ENCODE results near the gene UBXN11. TPM values are rescaled to one million over a fixed set of nuclear protein-coding genes. Genes with fewer than 3 reads are reported as not detected.

Gene UBXN11
- total RNA-seq, 2 experiments from 2014 or later: 30.5 to 31.7 TPM

DNA sequence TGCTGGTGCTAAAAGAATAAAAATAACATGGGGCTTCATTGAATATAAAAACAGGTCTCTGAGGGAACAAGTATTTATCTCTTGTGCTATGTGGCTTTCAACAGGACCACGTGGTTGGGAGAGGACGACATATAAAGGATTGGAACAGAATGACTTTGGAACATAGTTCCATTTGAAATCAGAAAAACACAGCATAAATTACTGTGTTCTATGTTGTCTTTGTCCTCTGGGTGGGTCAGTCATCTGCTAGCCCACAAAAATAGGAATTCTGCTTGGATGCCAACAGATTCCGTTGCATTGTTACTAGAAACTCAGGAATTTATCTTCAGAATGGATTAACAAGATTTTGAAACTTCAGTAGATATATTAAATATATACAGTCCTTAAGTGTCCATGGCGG is 66.5 kb downstream of the UBXN11 start:
- H3K9me3 Mint-ChIP-seq: no peaks in the 10 kb centered on the region
- H3K4me3 Mint-ChIP-seq: no peak overlapping the region
- H3K27ac Mint-ChIP-seq: no peak overlapping the region
- H3K27me3 Mint-ChIP-seq: no peaks in the 10 kb centered on the region
- H3K4me1 Mint-ChIP-seq: peaks cover 29% of the 10 kb centered on the region
- peaks cover 38% of the 10 kb centered on the region for H3K36me3 Mint-ChIP-seq
- DNase-seq: no peak

DNA sequence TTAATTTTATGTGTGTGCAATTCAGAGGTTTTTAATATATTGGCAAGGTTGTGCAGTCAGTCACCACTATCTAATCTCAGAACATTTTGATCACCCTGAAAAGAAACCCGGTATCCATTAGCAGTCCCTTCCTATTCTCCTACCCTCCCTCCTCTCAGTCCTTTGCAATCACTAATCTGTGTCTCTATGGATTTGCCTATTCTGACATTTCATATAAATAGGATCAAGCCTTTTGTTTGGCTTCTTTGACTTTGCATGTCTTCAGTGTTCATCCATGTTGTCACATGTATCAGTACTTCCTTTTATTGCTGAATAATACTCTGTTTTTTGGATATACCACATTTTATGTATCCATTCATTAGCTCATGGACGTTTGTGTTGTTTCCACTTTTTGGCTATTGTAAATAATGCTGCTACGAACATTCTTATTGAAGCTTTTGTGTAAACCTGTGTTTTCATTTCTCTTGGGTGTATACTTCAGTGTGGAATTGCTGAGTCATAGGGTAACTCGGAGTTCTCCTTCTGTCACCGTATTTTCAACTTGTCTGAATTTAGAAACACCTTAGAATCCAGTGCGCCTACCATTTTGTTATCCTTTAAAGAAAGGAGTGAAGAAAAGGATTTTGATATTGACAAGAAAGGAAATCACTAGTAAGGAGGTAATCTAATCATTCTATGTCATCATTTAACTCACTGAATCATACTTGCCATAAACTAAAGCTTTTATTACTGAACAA is 69.0 kb downstream of the UBXN11 start:
- H3K4me1 Mint-ChIP-seq: peaks cover 36% of the 10 kb centered on the region
- no peak overlapping the region for H3K27ac Mint-ChIP-seq
- no peaks in the 10 kb centered on the region for H3K27me3 Mint-ChIP-seq
- H3K36me3 Mint-ChIP-seq: peaks cover 32% of the 10 kb centered on the region
- no peaks in the 10 kb centered on the region for H3K9me3 Mint-ChIP-seq
- DNase-seq: no peak
- H3K4me3 Mint-ChIP-seq: no peak overlapping the region

DNA sequence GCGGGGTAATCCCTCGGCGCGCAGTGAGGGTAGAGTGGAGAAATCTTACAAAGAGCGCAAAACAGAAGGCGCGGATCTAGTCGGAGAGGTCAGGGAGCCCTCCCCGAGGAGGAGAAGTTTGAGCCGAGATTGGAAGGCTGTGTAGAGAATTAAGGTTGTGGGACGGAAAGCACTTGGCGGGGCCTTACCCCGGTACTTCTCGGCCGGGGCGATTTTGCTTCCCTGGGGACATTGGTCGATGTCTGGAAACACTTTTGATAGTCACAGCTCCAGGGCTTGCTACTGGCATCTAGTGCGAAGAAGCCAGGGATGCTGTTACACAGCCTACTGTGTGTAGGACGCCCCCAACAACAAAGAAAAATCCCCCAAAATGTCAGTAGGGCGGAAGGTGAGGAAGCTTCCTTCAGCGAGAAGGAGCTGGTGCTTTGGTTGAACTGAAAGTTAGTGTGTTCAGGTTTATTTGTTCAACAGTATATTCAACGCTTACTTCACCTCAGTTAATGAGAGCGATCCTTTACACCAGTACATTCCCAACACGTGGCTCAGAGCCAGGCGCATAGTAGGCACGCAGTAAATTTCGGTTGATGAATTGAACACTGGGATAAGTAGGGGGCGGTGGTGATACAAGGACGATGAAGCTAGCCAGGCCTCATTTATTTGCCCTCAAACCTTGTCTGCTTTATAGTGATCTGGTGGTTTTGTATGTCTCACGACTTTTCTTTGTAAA is 71.6 kb downstream of the UBXN11 start:
- Mint-ChIP-seq H3K27ac (peak overlapping the region; percentile 95), H3K9me3 (no peaks in the 10 kb centered on the region), H3K4me1 (peaks cover 34% of the 10 kb centered on the region), H3K27me3 (no peaks in the 10 kb centered on the region), H3K36me3 (peaks cover 30% of the 10 kb centered on the region), H3K4me3 (peak overlapping the region; percentile 99)
- no peak for DNase-seq

DNA sequence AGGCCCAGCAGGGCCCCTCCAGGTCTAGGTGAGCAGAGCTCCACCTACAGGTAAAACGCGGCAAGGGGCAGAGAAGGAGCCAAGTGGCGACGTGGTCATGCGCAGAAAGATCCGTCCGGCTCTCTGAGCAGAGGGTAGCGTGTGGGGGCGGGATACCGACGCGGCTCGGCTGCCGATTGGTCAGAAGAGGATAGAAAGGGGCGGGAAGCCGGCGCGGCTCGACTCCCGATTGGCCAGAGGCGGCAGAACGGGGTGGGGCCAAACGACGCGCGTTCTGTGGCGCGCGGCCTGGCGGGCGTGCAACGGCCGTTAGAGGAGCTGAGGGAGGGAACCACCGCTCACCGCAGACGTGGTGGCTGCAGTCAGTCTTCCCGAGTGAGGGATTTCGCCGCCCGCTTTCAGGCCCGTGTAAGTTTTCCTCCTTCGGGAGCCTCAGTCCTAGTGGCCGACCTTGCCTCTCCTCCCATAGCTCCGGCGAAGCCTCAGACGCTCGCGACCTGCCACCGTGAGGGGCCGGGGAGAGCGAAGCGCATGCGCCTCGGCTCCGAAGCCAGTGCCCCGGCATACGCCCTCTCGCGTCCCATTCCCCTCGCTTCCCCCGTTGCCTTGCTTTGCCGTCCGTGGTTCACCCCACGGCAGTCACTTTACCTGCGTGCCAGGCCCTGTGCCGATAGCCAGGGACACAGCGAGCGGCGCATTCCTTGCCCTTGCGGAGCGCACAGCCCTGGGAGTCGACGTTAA is 72.4 kb downstream of the UBXN11 start, which contains the start of gene CEP85:
CEP85 (plus strand) TSS at position 298 of the 741 bp plus-strand sequence. CDS start 5,584 bp downstream, outside the sequence.
- H3K27ac Mint-ChIP-seq: peak within 1 kb of the TSS; percentile 95
- peak; percentile 97 for DNase-seq

More for the DNA sequence above, 72.4 kb downstream of the UBXN11 start, which contains the start of gene CEP85:
- Mint-ChIP-seq H3K36me3 (peaks cover 25% of the 10 kb centered on the region), H3K9me3 (no peaks in the 10 kb centered on the region), H3K4me3 (peak within 1 kb of the TSS; percentile 99), H3K27me3 (no peaks in the 10 kb centered on the region), H3K4me1 (peaks cover 30% of the 10 kb centered on the region)

Other genes starting within 250 kb of the UBXN11 start
- gene TRIM63, start 239.0 kb downstream of the UBXN11 start, total RNA-seq: not detected
- gene PDIK1L, start 194.8 kb downstream of the UBXN11 start, total RNA-seq: 10 to 100 TPM; 16.3 to 17.3 TPM
- gene FAM110D, start 147.6 kb downstream of the UBXN11 start, total RNA-seq: not detected
- not detected for gene C1orf232, start 137.7 kb downstream of the UBXN11 start, total RNA-seq
- 10 to 100 TPM; 90.8 to 93.3 TPM for gene ZNF593, start 136.7 kb downstream of the UBXN11 start, total RNA-seq
- gene ZNF593OS, start 134.8 kb downstream of the UBXN11 start, total RNA-seq: not detected
- gene CNKSR1, start 129.1 kb downstream of the UBXN11 start, total RNA-seq: 1 to 10 TPM; 2.2 to 2.4 TPM
- gene CATSPER4, start 116.0 kb downstream of the UBXN11 start, total RNA-seq: not detected
- gene CEP85, start 72.4 kb downstream of the UBXN11 start, total RNA-seq: 10 to 100 TPM; 28.1 to 29.6 TPM
- gene SH3BGRL3, start 26.6 kb downstream of the UBXN11 start, total RNA-seq: 100 to 1,000 TPM; 292 to 295 TPM
- 100 to 1,000 TPM; 263 to 278 TPM for gene CD52, start 11.3 kb upstream of the UBXN11 start, total RNA-seq
- gene CRYBG2, start 47.5 kb upstream of the UBXN11 start, total RNA-seq: 1 to 10 TPM; 4.9 to 5.1 TPM
- gene ZNF683, start 66.1 kb upstream of the UBXN11 start, total RNA-seq: under 1 TPM; 0.27 to 0.32 TPM
- not detected for gene LIN28A, start 104.2 kb upstream of the UBXN11 start, total RNA-seq
- 10 to 100 TPM; 43.8 to 45.9 TPM for gene DHDDS, start 125.7 kb upstream of the UBXN11 start, total RNA-seq
- gene HMGN2, start 165.8 kb upstream of the UBXN11 start, total RNA-seq: 100 to 1,000 TPM; 948 to 957 TPM
- 100 to 1,000 TPM; 131 to 133 TPM for gene RPS6KA1, start 223.1 kb upstream of the UBXN11 start, total RNA-seq

All from activated naive CD8-positive, alpha-beta T cell treated with anti-CD3 and anti-CD28 coated beads for 36 hours (primary cell).